GM18508 (cell line): ENCODE measurements around the gene GSTA3.
"Not testable (repeated sequence)": the region's sequence is repeated elsewhere in the genome, so short reads cannot be mapped to it uniquely, and the experiment has no call there.

ENCODE experiments used
- ATAC-seq: cut with Tn5 transposase; IDR thresholded peaks from one replicate; pipeline ENCODE4 v1.9.1; 2021; ENCODE audit warnings: moderate number of reproducible peaks; ENCODE audit not compliant: insufficient read depth, unreplicated experiment

GSTA3 gene

GRCh38 chr6:52870335-52871091 is 39.0 kb downstream of the GSTA3 start:
- ATAC-seq, result not testable (repeated sequence)

GRCh38 chr6:52868899-52869298 is 40.6 kb downstream of the GSTA3 start:
- ATAC-seq, result not testable (repeated sequence)

GRCh38 chr6:52868240-52868639 is 41.3 kb downstream of the GSTA3 start:
- no peak for ATAC-seq

GRCh38 chr6:52861151-52861550 is 48.3 kb downstream of the GSTA3 start:
- ATAC-seq, result not testable (repeated sequence)

- ATAC-seq, result no peak
Observed at GRCh38 chr6:52858416-52858815, 51.1 kb downstream of the GSTA3 start.

- ATAC-seq, result not testable (repeated sequence)
Observed at GRCh38 chr6:52856137-52856536, 53.4 kb downstream of the GSTA3 start.

GRCh38 chr6:52849137-52849536 is 60.4 kb downstream of the GSTA3 start:
- ATAC-seq, result no peak
